ENCODE data around the gene PTPN22. TPM values are rescaled to one million over a fixed set of nuclear protein-coding genes. Genes with fewer than 3 reads are reported as not detected.
A peak's percentile ranks its signal among the peaks of the same experiment; 100 is the strongest.

The PTPN22 gene
- total RNA-seq, 2 experiments from 2014 or later: 54.0 to 56.0 TPM

- no peak for TF ChIP-seq CTCF (IDR thresholded peaks at IDR 0.05)
- Mint-ChIP-seq H3K4me3 (peak overlapping the region; percentile 26), H3K36me3 (ENCODE audit: low read depth) (peaks cover 17% of the 10 kb centered on the region), H3K4me1 (ENCODE audit: low read depth) (peaks cover 48% of the 10 kb centered on the region), H3K9me3 (no peaks in the 10 kb centered on the region), H3K27ac (peak overlapping the region; percentile 93), H3K27me3 (no peaks in the 10 kb centered on the region)
- POLR2A ChIA-PET: interaction anchor here (0.7 to 3.4 kb wide), 4 partner anchors 30 to 75 kb away, joined by 3 to 14 read pairs (median 4); partner anchors contain the start of genes HIPK1 and RSBN1
- ATAC-seq (peak; percentile 45), DNase-seq (peak; percentile 53)
- CTCF ChIA-PET: interaction anchor here (0.9 to 3.4 kb wide), 3 partner anchors 30 to 82 kb away, joined by 3 to 15 read pairs (median 3); partner anchors contain the start of genes AP4B1 and DCLRE1B
- intact Hi-C loops (cut with micrococcal nuclease): loop anchor here (5.0 kb wide), 1 partner anchor 58 kb away; no protein-coding TSS in a partner anchor
Observed at GRCh38 chr1:113874012-113874879, 2.7 kb upstream of the PTPN22 start.

GRCh38 chr1:113872219-113872935 is 865 bp upstream of the PTPN22 start:
- H3K36me3 Mint-ChIP-seq (ENCODE audit: low read depth): peaks cover 29% of the 10 kb centered on the region
- intact Hi-C loops (cut with micrococcal nuclease): loop anchor here (5.0 kb wide), 1 partner anchor 60 kb away; no protein-coding TSS in a partner anchor
- POLR2A ChIA-PET: interaction anchor here (1.1 to 6.2 kb wide), 3 partner anchors 32 to 57 kb away, joined by 5 to 34 read pairs (median 7); partner anchors contain the start of genes AP4B1 and HIPK1
- H3K9me3 Mint-ChIP-seq: no peaks in the 10 kb centered on the region
- peak; percentile 15 for ATAC-seq
- H3K4me3 Mint-ChIP-seq: peak overlapping the region; percentile 91
- peak; percentile 47 for DNase-seq
- peaks cover 55% of the 10 kb centered on the region for H3K4me1 Mint-ChIP-seq (ENCODE audit: low read depth)
- no peaks in the 10 kb centered on the region for H3K27me3 Mint-ChIP-seq
- TF ChIP-seq CTCF (IDR thresholded peaks at IDR 0.05): no peak
- H3K27ac Mint-ChIP-seq: peak overlapping the region; percentile 98
- CTCF ChIA-PET: interaction anchor here (1.1 kb wide), 1 partner anchor 13 kb away, joined by 3 read pairs; no protein-coding TSS in a partner anchor

- Mint-ChIP-seq H3K36me3 (ENCODE audit: low read depth) (peaks cover 36% of the 10 kb centered on the region), H3K4me3 (peak overlapping the region; percentile 91), H3K4me1 (ENCODE audit: low read depth) (peaks cover 60% of the 10 kb centered on the region), H3K9me3 (no peaks in the 10 kb centered on the region), H3K27me3 (no peaks in the 10 kb centered on the region), H3K27ac (peak overlapping the region; percentile 98)
- ATAC-seq (no peak), DNase-seq (peak; percentile 53)
- no peak for TF ChIP-seq CTCF (IDR thresholded peaks at IDR 0.05)
- intact Hi-C loops (cut with micrococcal nuclease): loop anchor here (1.0 to 5.0 kb wide), 2 partner anchors 34 to 62 kb away; partner anchors contain the start of gene AP4B1
- POLR2A ChIA-PET: interaction anchor here (1.0 to 6.2 kb wide), 7 partner anchors 12 to 59 kb away, joined by 3 to 34 read pairs (median 4); partner anchors contain the start of genes AP4B1, HIPK1 and RSBN1
- CTCF ChIA-PET: interaction anchor here (1.0 to 3.0 kb wide), 7 partner anchors 10 to 59 kb away, joined by 3 to 18 read pairs (median 7); partner anchors contain the start of genes AP4B1 and BCL2L15
Observed at GRCh38 chr1:113870778-113871177, 734 bp downstream of the PTPN22 start.

GRCh38 chr1:113868387-113869083 is 3.0 kb downstream of the PTPN22 start:
- DNase-seq (peak; percentile 31), ATAC-seq (peak; percentile 59)

More at GRCh38 chr1:113868387-113869083, 3.0 kb downstream of the PTPN22 start:
- Mint-ChIP-seq H3K4me1 (ENCODE audit: low read depth) (peaks cover 54% of the 10 kb centered on the region), H3K9me3 (no peaks in the 10 kb centered on the region), H3K27me3 (no peaks in the 10 kb centered on the region), H3K36me3 (ENCODE audit: low read depth) (peaks cover 49% of the 10 kb centered on the region), H3K4me3 (peak overlapping the region; percentile 91), H3K27ac (peak overlapping the region; percentile 98)
- intact Hi-C loops (cut with micrococcal nuclease): no loop called here
- CTCF ChIA-PET: interaction anchor here (0.6 to 3.0 kb wide), 9 partner anchors 8 to 108 kb away, joined by 3 to 18 read pairs (median 5); partner anchors contain the start of gene AP4B1
- TF ChIP-seq CTCF (IDR thresholded peaks at IDR 0.05): no peak
- POLR2A ChIA-PET: interaction anchor here (0.6 to 6.2 kb wide), 10 partner anchors 9 to 63 kb away, joined by 3 to 34 read pairs (median 5); partner anchors contain the start of genes AP4B1 and HIPK1
